ENCODE measurements around the gene HOMER1. TPM values are rescaled to one million over a fixed set of nuclear protein-coding genes. Genes with fewer than 3 reads are reported as not detected.
"Not testable (repeated sequence)": the region's sequence is repeated elsewhere in the genome, so short reads cannot be mapped to it uniquely, and the experiment has no call there.

Gene HOMER1
- total RNA-seq, 2 donors from 2014 or later = 2.1 to 15.8 TPM

- intact Hi-C loops (cut with DNase I) = no loop called here
- Histone ChIP-seq H3K36me3 (no peaks in the 10 kb centered on the region), H3K27ac (no peak overlapping the region), H3K27me3 (replicated peaks; ENCODE audit: insufficient read depth) (no peaks in the 10 kb centered on the region), H3K4me1 (replicated peaks) (no peaks in the 10 kb centered on the region), H3K4me3 (no peak overlapping the region), H3K9me3 (no peaks in the 10 kb centered on the region)
- no peak for TF ChIP-seq POLR2AphosphoS5 (IDR thresholded peaks at IDR 0.05)
- TF ChIP-seq CTCF (IDR thresholded peaks at IDR 0.05) = no peak
- no peak for TF ChIP-seq POLR2A (IDR thresholded peaks at IDR 0.05)
- DNase-seq (ENCODE audit: low spot score) = no peak
- WGBS = 91% methylated on average over 1 of the region's 1 CpG
Observed at GRCh38 chr5:79521156-79521555, 7.2 kb upstream of the HOMER1 start.

GRCh38 chr5:79518718-79519117 lies 4.8 kb upstream of the HOMER1 start:
- H3K9me3 ChIP-seq = no peaks in the 10 kb centered on the region
- no peaks in the 10 kb centered on the region for H3K36me3 ChIP-seq
- no peak for DNase-seq (ENCODE audit: low spot score)
- no peak for TF ChIP-seq CTCF (IDR thresholded peaks at IDR 0.05)
- no peak for TF ChIP-seq POLR2A (IDR thresholded peaks at IDR 0.05)
- TF ChIP-seq POLR2AphosphoS5 (IDR thresholded peaks at IDR 0.05) = no peak
- H3K4me3 ChIP-seq = no peak overlapping the region
- WGBS = 64% methylated on average over 1 of the region's 1 CpG
- H3K27me3 ChIP-seq (replicated peaks; ENCODE audit: insufficient read depth) = no peaks in the 10 kb centered on the region
- H3K27ac ChIP-seq = no peak overlapping the region
- intact Hi-C loops (cut with DNase I) = loop anchor here (10.0 kb wide), 1 partner anchor 284 kb away; the partner anchor contains the start of gene JMY
- no peaks in the 10 kb centered on the region for H3K4me1 ChIP-seq (replicated peaks)

GRCh38 chr5:79517601-79518000 lies 3.7 kb upstream of the HOMER1 start:
- no peak for DNase-seq (ENCODE audit: low spot score)
- no peak for TF ChIP-seq POLR2AphosphoS5 (IDR thresholded peaks at IDR 0.05)
- TF ChIP-seq CTCF (IDR thresholded peaks at IDR 0.05) = no peak
- TF ChIP-seq POLR2A (IDR thresholded peaks at IDR 0.05) = no peak
- no peaks in the 10 kb centered on the region for H3K9me3 ChIP-seq
- WGBS = 88% methylated on average over 3 of the region's 3 CpGs
- no peak overlapping the region for H3K4me3 ChIP-seq
- H3K27ac ChIP-seq = no peak overlapping the region
- no peaks in the 10 kb centered on the region for H3K36me3 ChIP-seq
- intact Hi-C loops (cut with DNase I) = loop anchor here (10.0 kb wide), 1 partner anchor 283 kb away; the partner anchor contains the start of gene JMY
- no peaks in the 10 kb centered on the region for H3K27me3 ChIP-seq (replicated peaks; ENCODE audit: insufficient read depth)
- H3K4me1 ChIP-seq (replicated peaks) = no peaks in the 10 kb centered on the region

- WGBS = 60% methylated on average over 1 of the region's 1 CpG
- no peak overlapping the region for H3K4me3 ChIP-seq
- H3K36me3 ChIP-seq = no peaks in the 10 kb centered on the region
- no peak for DNase-seq (ENCODE audit: low spot score)
- TF ChIP-seq POLR2AphosphoS5 (IDR thresholded peaks at IDR 0.05) (no peak), CTCF (IDR thresholded peaks at IDR 0.05) (no peak), POLR2A (IDR thresholded peaks at IDR 0.05) (no peak)
- H3K9me3 ChIP-seq = no peaks in the 10 kb centered on the region
- H3K27ac ChIP-seq = no peak overlapping the region
- intact Hi-C loops (cut with DNase I) = loop anchor here (10.0 kb wide), 1 partner anchor 282 kb away; the partner anchor contains the start of gene JMY
- no peaks in the 10 kb centered on the region for H3K27me3 ChIP-seq (replicated peaks; ENCODE audit: insufficient read depth)
- no peaks in the 10 kb centered on the region for H3K4me1 ChIP-seq (replicated peaks)
Observed at GRCh38 chr5:79516986-79517385, 3.1 kb upstream of the HOMER1 start.

- WGBS = 92% methylated on average over 14 of the region's 14 CpGs
- not testable (repeated sequence) for H3K4me3 ChIP-seq
- intact Hi-C loops (cut with DNase I) = loop anchor here (10.0 kb wide), 1 partner anchor 282 kb away; the partner anchor contains the start of gene JMY
Observed at GRCh38 chr5:79516331-79516730, 2.4 kb upstream of the HOMER1 start.

More at GRCh38 chr5:79516331-79516730, 2.4 kb upstream of the HOMER1 start:
- not testable (repeated sequence) for H3K36me3 ChIP-seq; H3K4me1 ChIP-seq (replicated peaks); H3K27ac ChIP-seq; DNase-seq (ENCODE audit: low spot score); H3K27me3 ChIP-seq (replicated peaks; ENCODE audit: insufficient read depth); H3K9me3 ChIP-seq
